Neural crest cell (in vitro differentiated cells): ENCODE measurements around the gene C17orf50. TPM values are rescaled to one million over a fixed set of nuclear protein-coding genes. Genes with fewer than 3 reads are reported as not detected.

Experiments used
- DNase-seq: peaks from one replicate; pipeline ENCODE4 v3.0.0; 2021; ENCODE audit warnings: low read depth, mixed read lengths, low spot score
- H3K27ac Mint-ChIP-seq: one replicate; pipeline ENCODE4 v1.8.0; 2021; ENCODE audit warnings: mild to moderate bottlenecking, mixed read lengths; ENCODE audit not compliant: unreplicated experiment
- H3K27me3 Mint-ChIP-seq: 2 replicates; pipeline ENCODE4 v1.8.0; 2021; ENCODE audit warnings: low read depth, mild to moderate bottlenecking, mixed read lengths
- H3K36me3 Mint-ChIP-seq: 2 replicates; pipeline ENCODE4 v1.8.0; 2021; ENCODE audit warnings: low read depth, mild to moderate bottlenecking, mixed read lengths
- H3K4me1 Mint-ChIP-seq: 2 replicates; pipeline ENCODE4 v1.8.0; 2021; ENCODE audit warnings: mixed read lengths
- H3K4me3 Mint-ChIP-seq: one replicate; pipeline ENCODE4 v1.8.0; 2021; ENCODE audit warnings: mild to moderate bottlenecking, mixed read lengths
- H3K9me3 Mint-ChIP-seq: 2 replicates; pipeline ENCODE4 v1.8.0; 2021; ENCODE audit warnings: mixed read lengths
- total RNA-seq: library from RNA; stranded (reverse); gene quantifications from 2 replicates; pipeline ENCODE4 v1.2.1, GENCODE V29; 2021
- TF ChIP-seq, protein P1 (sequence below): fragments of 200-600 bp; sonication (generic); conservative IDR thresholded peaks from 2 replicates; pipeline ENCODE4 v1.5.0; 2021; ENCODE audit warnings: antibody characterized with exemption, mild to moderate bottlenecking

C17orf50 gene
- total RNA-seq, 1 donor from 2014 or later: 0.23 TPM

- Mint-ChIP-seq H3K27me3 (no peaks in the 10 kb centered on the region), H3K4me1 (peaks cover 26% of the 10 kb centered on the region), H3K36me3 (peaks cover 3% of the 10 kb centered on the region), H3K4me3 (peak overlapping the region; percentile 88), H3K9me3 (no peaks in the 10 kb centered on the region), H3K27ac (no peak overlapping the region)
- TF ChIP-seq, protein P1, sequence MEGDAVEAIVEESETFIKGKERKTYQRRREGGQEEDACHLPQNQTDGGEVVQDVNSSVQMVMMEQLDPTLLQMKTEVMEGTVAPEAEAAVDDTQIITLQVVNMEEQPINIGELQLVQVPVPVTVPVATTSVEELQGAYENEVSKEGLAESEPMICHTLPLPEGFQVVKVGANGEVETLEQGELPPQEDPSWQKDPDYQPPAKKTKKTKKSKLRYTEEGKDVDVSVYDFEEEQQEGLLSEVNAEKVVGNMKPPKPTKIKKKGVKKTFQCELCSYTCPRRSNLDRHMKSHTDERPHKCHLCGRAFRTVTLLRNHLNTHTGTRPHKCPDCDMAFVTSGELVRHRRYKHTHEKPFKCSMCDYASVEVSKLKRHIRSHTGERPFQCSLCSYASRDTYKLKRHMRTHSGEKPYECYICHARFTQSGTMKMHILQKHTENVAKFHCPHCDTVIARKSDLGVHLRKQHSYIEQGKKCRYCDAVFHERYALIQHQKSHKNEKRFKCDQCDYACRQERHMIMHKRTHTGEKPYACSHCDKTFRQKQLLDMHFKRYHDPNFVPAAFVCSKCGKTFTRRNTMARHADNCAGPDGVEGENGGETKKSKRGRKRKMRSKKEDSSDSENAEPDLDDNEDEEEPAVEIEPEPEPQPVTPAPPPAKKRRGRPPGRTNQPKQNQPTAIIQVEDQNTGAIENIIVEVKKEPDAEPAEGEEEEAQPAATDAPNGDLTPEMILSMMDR: no peak
- no peak for DNase-seq
Observed at GRCh38 chr17:35730400-35731005, 30.2 kb upstream of the C17orf50 start.

DNA sequence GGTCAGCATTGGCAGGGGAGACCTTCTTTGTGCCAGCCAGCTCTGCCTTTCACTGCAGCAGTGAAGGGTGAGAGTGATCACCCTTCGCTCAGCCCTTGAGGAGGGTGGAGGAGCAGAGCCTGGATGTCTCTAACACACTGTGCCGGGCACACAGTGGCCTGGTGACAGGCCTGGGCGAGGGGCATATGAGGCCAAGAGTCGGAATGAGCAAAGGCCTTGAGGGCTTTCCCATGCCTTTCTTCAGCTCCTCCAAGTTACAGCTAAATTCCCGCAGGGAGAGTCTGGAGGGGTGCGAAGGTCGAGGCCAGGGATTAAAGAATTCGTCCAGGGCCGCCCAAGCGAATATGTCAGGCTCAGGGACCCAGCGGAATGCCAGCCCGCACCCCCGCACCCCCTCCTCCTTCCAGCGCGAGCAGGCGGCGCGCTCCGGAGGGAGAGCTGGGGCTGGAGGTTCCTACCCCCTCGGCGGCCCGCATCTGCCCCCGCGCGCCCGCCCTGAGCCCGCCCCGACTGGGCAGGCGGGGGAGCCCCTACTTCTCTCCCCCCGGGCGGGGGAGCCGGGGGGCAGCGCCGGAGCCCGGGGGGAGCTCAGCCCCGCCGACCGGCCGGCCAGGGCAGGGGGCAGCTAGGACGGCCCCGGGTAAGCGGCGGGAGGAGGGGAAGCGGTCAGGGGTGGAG, 29.3 kb upstream of the C17orf50 start, which contains the start of gene RASL10B:
Gene RASL10B, plus strand, starts transcription at position 401 of the 678 bp plus-strand sequence. CDS start 3,546 bp downstream, outside the sequence.
- no peak within 1 kb of the TSS for H3K27ac Mint-ChIP-seq
- no peaks in the 10 kb centered on the region for H3K9me3 Mint-ChIP-seq
- H3K36me3 Mint-ChIP-seq: peaks cover 3% of the 10 kb centered on the region
- peak within 1 kb of the TSS; percentile 96 for H3K4me3 Mint-ChIP-seq
- peak; percentile 62 for DNase-seq
- H3K4me1 Mint-ChIP-seq: peaks cover 26% of the 10 kb centered on the region
- H3K27me3 Mint-ChIP-seq: no peaks in the 10 kb centered on the region
- TF ChIP-seq, protein P1: no peak

GRCh38 chr17:35731917-35732805, 28.5 kb upstream of the C17orf50 start:
- no peaks in the 10 kb centered on the region for H3K27me3 Mint-ChIP-seq
- H3K4me1 Mint-ChIP-seq: peaks cover 26% of the 10 kb centered on the region
- H3K4me3 Mint-ChIP-seq: peak overlapping the region; percentile 96
- H3K27ac Mint-ChIP-seq: no peak overlapping the region
- no peaks in the 10 kb centered on the region for H3K9me3 Mint-ChIP-seq
- TF ChIP-seq, protein P1: no peak
- no peak for DNase-seq
- H3K36me3 Mint-ChIP-seq: peaks cover 3% of the 10 kb centered on the region

DNA sequence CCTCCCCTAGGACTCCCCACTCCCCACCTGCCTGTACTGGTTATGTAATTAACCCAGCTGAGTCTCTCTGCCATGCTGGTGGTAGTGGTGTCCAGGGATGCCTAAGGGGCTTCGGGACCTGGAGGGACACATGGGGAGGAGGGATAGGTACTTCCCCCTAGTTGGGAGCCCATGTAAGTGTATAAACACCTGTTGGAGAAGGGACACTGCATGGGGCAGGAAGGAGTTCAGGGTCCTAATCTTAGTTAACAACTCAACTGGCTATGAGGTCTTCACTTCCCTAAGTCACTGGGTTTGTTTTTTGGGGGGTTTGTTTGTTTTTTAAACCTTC, 27.9 kb upstream of the C17orf50 start:
- TF ChIP-seq, protein P1: no peak
- Mint-ChIP-seq H3K4me3 (peak overlapping the region; percentile 96), H3K4me1 (peaks cover 26% of the 10 kb centered on the region), H3K36me3 (no peaks in the 10 kb centered on the region), H3K27me3 (no peaks in the 10 kb centered on the region), H3K27ac (no peak overlapping the region), H3K9me3 (no peaks in the 10 kb centered on the region)
- DNase-seq: no peak

- Mint-ChIP-seq H3K36me3 (no peaks in the 10 kb centered on the region), H3K27ac (no peak overlapping the region), H3K4me1 (peaks cover 26% of the 10 kb centered on the region), H3K27me3 (no peaks in the 10 kb centered on the region), H3K9me3 (no peaks in the 10 kb centered on the region), H3K4me3 (peak overlapping the region; percentile 96)
- TF ChIP-seq, protein P1: no peak
- DNase-seq: no peak
Observed at GRCh38 chr17:35733366-35733765, 27.3 kb upstream of the C17orf50 start.
